ENCODE measurements around the gene OXCT2.
"Not testable (repeated sequence)": the region's sequence is repeated elsewhere in the genome, so short reads cannot be mapped to it uniquely, and the experiment has no call there.

DNA sequence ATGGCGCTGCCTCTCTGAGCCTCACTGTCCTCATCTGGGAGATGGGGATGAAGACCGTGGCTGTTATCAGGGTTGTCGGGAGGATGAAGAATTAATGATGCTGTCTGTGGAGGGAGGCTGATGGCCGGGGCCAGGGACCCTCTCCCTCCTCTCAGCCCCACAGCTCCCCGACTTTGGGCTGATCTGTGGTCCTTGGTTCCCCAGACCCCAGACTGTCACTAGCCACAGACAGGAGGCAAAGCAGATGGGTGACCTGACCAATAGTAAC lies 15.9 kb upstream of the OXCT2 start:
- TF ChIP-seq, protein P1, sequence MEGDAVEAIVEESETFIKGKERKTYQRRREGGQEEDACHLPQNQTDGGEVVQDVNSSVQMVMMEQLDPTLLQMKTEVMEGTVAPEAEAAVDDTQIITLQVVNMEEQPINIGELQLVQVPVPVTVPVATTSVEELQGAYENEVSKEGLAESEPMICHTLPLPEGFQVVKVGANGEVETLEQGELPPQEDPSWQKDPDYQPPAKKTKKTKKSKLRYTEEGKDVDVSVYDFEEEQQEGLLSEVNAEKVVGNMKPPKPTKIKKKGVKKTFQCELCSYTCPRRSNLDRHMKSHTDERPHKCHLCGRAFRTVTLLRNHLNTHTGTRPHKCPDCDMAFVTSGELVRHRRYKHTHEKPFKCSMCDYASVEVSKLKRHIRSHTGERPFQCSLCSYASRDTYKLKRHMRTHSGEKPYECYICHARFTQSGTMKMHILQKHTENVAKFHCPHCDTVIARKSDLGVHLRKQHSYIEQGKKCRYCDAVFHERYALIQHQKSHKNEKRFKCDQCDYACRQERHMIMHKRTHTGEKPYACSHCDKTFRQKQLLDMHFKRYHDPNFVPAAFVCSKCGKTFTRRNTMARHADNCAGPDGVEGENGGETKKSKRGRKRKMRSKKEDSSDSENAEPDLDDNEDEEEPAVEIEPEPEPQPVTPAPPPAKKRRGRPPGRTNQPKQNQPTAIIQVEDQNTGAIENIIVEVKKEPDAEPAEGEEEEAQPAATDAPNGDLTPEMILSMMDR (optimal IDR thresholded peaks at IDR 0.05 in 1 of 3, IDR thresholded peaks at IDR 0.05 in 1 of 3, conservative IDR thresholded peaks at IDR 0.05 in 1 of 3; ENCODE audit: extremely low read depth in 1 of 3, insufficient read depth in 2 of 3, low read length in 3 of 3), result not testable (repeated sequence)
- not testable (repeated sequence) for TF ChIP-seq EZH2 (IDR thresholded peaks at IDR 0.05; ENCODE audit: low read length)

All from keratinocyte (primary cell).